HepG2 (cell line): ENCODE data around the gene ELP1. TPM values are rescaled to one million over a fixed set of nuclear protein-coding genes. Genes with fewer than 3 reads are reported as not detected.

ENCODE experiments used
- AGO1 ChIP-seq: fragments of 200-400 bp; formaldehyde crosslinking; IDR thresholded peaks from 2 replicates; pipeline ENCODE4 v1.6.1; 2017; ENCODE audit warnings: mild to moderate bottlenecking, low read depth, low read length, moderate library complexity; ENCODE audit not compliant: poor library complexity, severe bottlenecking
- ATF7 ChIP-seq, 2 experiments: fragments of 450-650 bp in 1 of 2; sonication (generic) in 1 of 2; formaldehyde crosslinking in 1 of 2; IDR thresholded peaks; 2 replicates each; pipeline versions ENCODE4 v1.4.0 to v1.6.1; 2016 to 2020; ENCODE audit warnings: antibody characterized with exemption in 1 of 2, mild to moderate bottlenecking in 1 of 2, missing genetic modification reagents in 1 of 2
- ESRRA ChIP-seq: sonication (generic); formaldehyde crosslinking; IDR thresholded peaks from 2 replicates; pipeline ENCODE4 v1.5.1; 2020; ENCODE audit warnings: mild to moderate bottlenecking, low read depth, missing genetic modification reagents
- FOXK2 ChIP-seq: fragments of 450-650 bp; IDR thresholded peaks from 2 replicates; pipeline ENCODE4 v1.6.1; 2016
- FOXM1 ChIP-seq: sonication (generic); formaldehyde crosslinking; IDR thresholded peaks from 2 replicates; pipeline ENCODE4 v1.5.0; 2020; ENCODE audit warnings: missing genetic modification reagents
- GABPB1 ChIP-seq: IDR thresholded peaks from 2 replicates; pipeline ENCODE4 v1.6.1; 2016; ENCODE audit warnings: mild to moderate bottlenecking, missing genetic modification reagents, moderate library complexity, missing compliant biosample characterization
- HHEX ChIP-seq: IDR thresholded peaks from 2 replicates; pipeline ENCODE4 v1.6.1; 2016; ENCODE audit warnings: control low read depth
- MAFK ChIP-seq, 2 experiments: IDR thresholded peaks in 1 of 2; conservative IDR thresholded peaks in 1 of 2; 2 replicates each; pipeline ENCODE4 v1.6.1; 2011; ENCODE audit warnings: improper control_type of control experiment in 2 of 2, low read length in 2 of 2
- NCOR1 ChIP-seq: fragments of 200-600 bp; sonication (generic); IDR thresholded peaks from 2 replicates; pipeline ENCODE4 v1.7.0; 2017; ENCODE audit warnings: antibody characterized with exemption, low read length, borderline replicate concordance
- PAF1 ChIP-seq: IDR thresholded peaks from 2 replicates; pipeline ENCODE4 v1.6.1; 2016; ENCODE audit warnings: missing genetic modification reagents, missing compliant biosample characterization
- RAD21 ChIP-seq: fragments of 450-650 bp; formaldehyde crosslinking; IDR thresholded peaks from 2 replicates; pipeline ENCODE4 v1.5.0; 2020; ENCODE audit warnings: mild to moderate bottlenecking
- RFXANK ChIP-seq: IDR thresholded peaks from 2 replicates; pipeline ENCODE4 v1.6.1; 2016
- RORA ChIP-seq: sonication (generic); formaldehyde crosslinking; IDR thresholded peaks from 2 replicates; pipeline ENCODE4 v1.5.0; 2020; ENCODE audit warnings: mild to moderate bottlenecking, missing genetic modification reagents, moderate library complexity
- SCMH1 ChIP-seq: sonication (generic); formaldehyde crosslinking; IDR thresholded peaks from 2 replicates; pipeline ENCODE4 v1.9.0; 2021; ENCODE audit warnings: missing genetic modification reagents, mild to moderate bottlenecking, borderline replicate concordance
- SKI ChIP-seq: fragments of 450-650 bp; IDR thresholded peaks from one replicate; pipeline ENCODE4 v1.6.1; 2018; ENCODE audit warnings: mild to moderate bottlenecking; ENCODE audit not compliant: partially characterized antibody
- SMAD1 ChIP-seq: sonication (generic); formaldehyde crosslinking; IDR thresholded peaks from 2 replicates; pipeline ENCODE4 v1.4.0; 2020; ENCODE audit warnings: missing genetic modification reagents, low read depth, mild to moderate bottlenecking, borderline replicate concordance
- SYNCRIP ChIP-seq: fragments of 200-400 bp; formaldehyde crosslinking; IDR thresholded peaks from 2 replicates; pipeline ENCODE4 v1.6.1; 2018; ENCODE audit warnings: mild to moderate bottlenecking, low read depth, low read length; ENCODE audit not compliant: insufficient read depth
- TAF1 ChIP-seq: sonication (generic); formaldehyde crosslinking; IDR thresholded peaks from 2 replicates; pipeline ENCODE4 v1.4.0; 2020; ENCODE audit warnings: missing genetic modification reagents
- TBL1XR1 ChIP-seq: fragments of 150-350 bp; IDR thresholded peaks from 2 replicates; pipeline ENCODE4 v1.6.1; 2014; ENCODE audit warnings: borderline replicate concordance, low read length; ENCODE audit not compliant: partially characterized antibody
- THAP11 ChIP-seq: IDR thresholded peaks from 2 replicates; pipeline ENCODE4 v1.6.1; 2016; ENCODE audit warnings: missing biosample characterization, missing genetic modification reagents
- TOE1 ChIP-seq: sonication (generic); formaldehyde crosslinking; IDR thresholded peaks from 2 replicates; pipeline ENCODE4 v1.4.0; 2020; ENCODE audit warnings: mild to moderate bottlenecking, missing genetic modification reagents
- ZFY ChIP-seq: sonication (generic); formaldehyde crosslinking; IDR thresholded peaks from 2 replicates; pipeline ENCODE4 v1.4.0; 2020; ENCODE audit warnings: missing genetic modification reagents
- ZNF138 ChIP-seq: sonication (generic); formaldehyde crosslinking; IDR thresholded peaks from 2 replicates; pipeline ENCODE4 v1.5.0; 2020; ENCODE audit warnings: mild to moderate bottlenecking, low read depth, missing genetic modification reagents
- ZNF17 ChIP-seq: sonication (generic); formaldehyde crosslinking; IDR thresholded peaks from 2 replicates; pipeline ENCODE4 v1.5.0; 2020; ENCODE audit warnings: mild to moderate bottlenecking, missing genetic modification reagents
- ZNF547 ChIP-seq: sonication (generic); formaldehyde crosslinking; IDR thresholded peaks from 2 replicates; pipeline ENCODE4 v1.5.1; 2020; ENCODE audit warnings: mild to moderate bottlenecking, missing genetic modification reagents
- ZNF577 ChIP-seq: sonication (generic); formaldehyde crosslinking; IDR thresholded peaks from 2 replicates; pipeline ENCODE4 v1.4.0; 2020; ENCODE audit warnings: mild to moderate bottlenecking, low read depth, missing genetic modification reagents, borderline replicate concordance
- ZNF775 ChIP-seq: sonication (generic); formaldehyde crosslinking; IDR thresholded peaks from 2 replicates; pipeline ENCODE4 v1.4.0; 2020; ENCODE audit warnings: missing genetic modification reagents, mild to moderate bottlenecking, moderate library complexity, borderline replicate concordance
- polyA plus RNA-seq, 8 experiments: library from polyadenylated mRNA; depleted of rRNA in 3 of 8; stranded (reverse) in 7 of 8; unstranded in 1 of 8; fragments of >200 nt; fragmentation: Illumina TruSeq in 4 of 8; extraction: Trizol in 4 of 8; gene quantifications; 2 replicates each; pipeline versions ENCODE4 v1.2.1 to v1.2.3, GENCODE V29; 2011 to 2016; ENCODE audit warnings: low read depth in 4 of 8, missing spikeins in 1 of 8, mixed read lengths in 1 of 8; ENCODE audit not compliant: insufficient read depth in 1 of 8
- total RNA-seq, 5 experiments: library from RNA; depleted of rRNA; stranded (reverse); fragments of >200 nt; fragmentation: Illumina TruSeq; extraction: Trizol; gene quantifications; 2 replicates each; pipeline ENCODE4 v1.2.3, GENCODE V29; 2016; ENCODE audit warnings: low read depth in 1 of 5
- TF ChIP-seq, protein P1 (sequence below): sonication (generic); formaldehyde crosslinking; IDR thresholded peaks from 2 replicates; pipeline ENCODE4 v1.8.0; 2022; ENCODE audit warnings: mild to moderate bottlenecking, missing genetic modification reagents; ENCODE audit not compliant: insufficient replicate concordance
- TF ChIP-seq, protein P2 (sequence below): sonication (generic); formaldehyde crosslinking; IDR thresholded peaks from 2 replicates; pipeline ENCODE4 v1.8.1; 2023; ENCODE audit warnings: mild to moderate bottlenecking, missing genetic modification reagents
- TF ChIP-seq, protein P3 (sequence below): sonication (generic); formaldehyde crosslinking; IDR thresholded peaks from 2 replicates; pipeline ENCODE4 v1.8.1; 2023; ENCODE audit warnings: missing genetic modification reagents, inconsistent platforms, borderline replicate concordance

ELP1 gene
- total and polyA plus RNA-seq, 2 of the 13 experiments (the other 11 are each of a cell fraction or from before 2014, with no cell fraction given): 157 to 275 TPM

DNA sequence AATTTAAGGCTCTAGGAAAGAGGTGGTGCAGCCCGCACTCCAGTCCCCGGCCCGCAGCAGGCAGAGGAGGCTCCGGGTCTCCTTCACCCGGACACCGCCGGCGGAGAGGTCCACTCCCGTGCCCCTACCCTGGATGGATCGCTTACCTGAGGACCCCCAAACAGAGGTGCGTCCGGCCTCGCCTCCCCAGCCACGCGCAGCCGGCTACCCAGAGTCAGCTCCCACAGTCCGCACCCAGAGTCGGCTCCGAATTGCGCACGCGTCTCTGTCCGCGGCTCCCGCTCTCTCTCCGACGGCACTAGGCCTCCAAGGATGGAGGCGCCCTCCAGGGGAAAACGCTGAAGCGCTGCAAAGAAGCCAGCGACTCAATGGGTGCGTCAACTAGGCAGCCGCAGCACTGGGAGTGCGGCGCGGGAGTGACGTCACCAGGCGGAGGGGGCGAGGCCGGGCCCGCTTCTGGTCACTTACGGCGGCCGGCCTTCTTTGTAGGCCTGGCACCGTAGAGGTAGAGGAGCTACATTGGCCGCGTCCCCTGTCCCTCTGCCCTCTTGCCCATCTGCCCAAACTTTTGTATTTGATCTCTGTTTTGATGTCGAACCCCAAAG is at the start of gene ELP1 (continued):
- TF ChIP-seq PAF1 (CRISPR knock-in tag) (no peak), HHEX (CRISPR knock-in tag) (no peak), SKI (peak; percentile 21), TBL1XR1 (no peak), FOXM1 (no peak), RAD21 (peak; percentile 78), ZFY (CRISPR knock-in tag) (peak; percentile 95), FOXK2 (no peak), ESRRA (peak; percentile 31; the same call in 1 of the 2 replicates), RFXANK (CRISPR knock-in tag) (no peak), ZNF17 (no peak), THAP11 (CRISPR knock-in tag) (peak; percentile 88), SMAD1 (CRISPR knock-in tag) (no peak), MAFK (conservative IDR thresholded peaks at IDR 0.05 in 1 of 2, IDR thresholded peaks at IDR 0.05 in 1 of 2; ENCODE audit: low read length in 2 of 2) (no peak), ZNF775 (no peak), RORA (CRISPR knock-in tag) (no peak), TAF1 (peak; percentile 91), ZNF577 (CRISPR knock-in tag) (no peak), AGO1 (no peak), NCOR1 (no peak; the same call in 1 of the 2 replicates), SYNCRIP (no peak), TOE1 (CRISPR knock-in tag) (no peak; the same call in 1 of the 2 replicates), ZNF547 (CRISPR knock-in tag) (no peak), GABPB1 (no peak; the same call in none of the 2 replicates), SCMH1 (CRISPR knock-in tag) (no peak), ATF7 (IDR thresholded peaks at IDR 0.05) (peak; percentile 98), ATF7 (CRISPR knock-in tag; IDR thresholded peaks at IDR 0.05) (peak; percentile 94), ZNF138 (CRISPR knock-in tag) (0 out of 2 replicates have a peak, but pooled peaks have one; percentile 43)
- TF ChIP-seq, protein P1, sequence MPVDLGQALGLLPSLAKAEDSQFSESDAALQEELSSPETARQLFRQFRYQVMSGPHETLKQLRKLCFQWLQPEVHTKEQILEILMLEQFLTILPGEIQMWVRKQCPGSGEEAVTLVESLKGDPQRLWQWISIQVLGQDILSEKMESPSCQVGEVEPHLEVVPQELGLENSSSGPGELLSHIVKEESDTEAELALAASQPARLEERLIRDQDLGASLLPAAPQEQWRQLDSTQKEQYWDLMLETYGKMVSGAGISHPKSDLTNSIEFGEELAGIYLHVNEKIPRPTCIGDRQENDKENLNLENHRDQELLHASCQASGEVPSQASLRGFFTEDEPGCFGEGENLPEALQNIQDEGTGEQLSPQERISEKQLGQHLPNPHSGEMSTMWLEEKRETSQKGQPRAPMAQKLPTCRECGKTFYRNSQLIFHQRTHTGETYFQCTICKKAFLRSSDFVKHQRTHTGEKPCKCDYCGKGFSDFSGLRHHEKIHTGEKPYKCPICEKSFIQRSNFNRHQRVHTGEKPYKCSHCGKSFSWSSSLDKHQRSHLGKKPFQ (CRISPR knock-in tag): no peak
- TF ChIP-seq, protein P2, sequence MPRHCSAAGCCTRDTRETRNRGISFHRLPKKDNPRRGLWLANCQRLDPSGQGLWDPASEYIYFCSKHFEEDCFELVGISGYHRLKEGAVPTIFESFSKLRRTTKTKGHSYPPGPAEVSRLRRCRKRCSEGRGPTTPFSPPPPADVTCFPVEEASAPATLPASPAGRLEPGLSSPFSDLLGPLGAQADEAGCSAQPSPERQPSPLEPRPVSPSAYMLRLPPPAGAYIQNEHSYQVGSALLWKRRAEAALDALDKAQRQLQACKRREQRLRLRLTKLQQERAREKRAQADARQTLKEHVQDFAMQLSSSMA: no peak
- TF ChIP-seq, protein P3, sequence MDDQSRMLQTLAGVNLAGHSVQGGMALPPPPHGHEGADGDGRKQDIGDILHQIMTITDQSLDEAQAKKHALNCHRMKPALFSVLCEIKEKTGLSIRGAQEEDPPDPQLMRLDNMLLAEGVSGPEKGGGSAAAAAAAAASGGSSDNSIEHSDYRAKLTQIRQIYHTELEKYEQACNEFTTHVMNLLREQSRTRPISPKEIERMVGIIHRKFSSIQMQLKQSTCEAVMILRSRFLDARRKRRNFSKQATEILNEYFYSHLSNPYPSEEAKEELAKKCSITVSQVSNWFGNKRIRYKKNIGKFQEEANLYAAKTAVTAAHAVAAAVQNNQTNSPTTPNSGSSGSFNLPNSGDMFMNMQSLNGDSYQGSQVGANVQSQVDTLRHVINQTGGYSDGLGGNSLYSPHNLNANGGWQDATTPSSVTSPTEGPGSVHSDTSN (CRISPR knock-in tag): no peak; the same call in 1 of the 2 replicates
